Stimulated activated CD8-positive, alpha-beta memory T cell treated with anti-CD3 and anti-CD28 coated beads, Interleukin-7, amount 100 ng/mL, for 48 hours (primary cell): ENCODE data around the gene HCN4.

Experiments used
- DNase-seq, 2 donors: peaks; one replicate each; pipeline ENCODE4 v3.0.0-alpha.2; 2020; ENCODE audit warnings: low read depth in 1 of 2; ENCODE audit errors: extremely low read depth in 1 of 2

Gene HCN4

DNA sequence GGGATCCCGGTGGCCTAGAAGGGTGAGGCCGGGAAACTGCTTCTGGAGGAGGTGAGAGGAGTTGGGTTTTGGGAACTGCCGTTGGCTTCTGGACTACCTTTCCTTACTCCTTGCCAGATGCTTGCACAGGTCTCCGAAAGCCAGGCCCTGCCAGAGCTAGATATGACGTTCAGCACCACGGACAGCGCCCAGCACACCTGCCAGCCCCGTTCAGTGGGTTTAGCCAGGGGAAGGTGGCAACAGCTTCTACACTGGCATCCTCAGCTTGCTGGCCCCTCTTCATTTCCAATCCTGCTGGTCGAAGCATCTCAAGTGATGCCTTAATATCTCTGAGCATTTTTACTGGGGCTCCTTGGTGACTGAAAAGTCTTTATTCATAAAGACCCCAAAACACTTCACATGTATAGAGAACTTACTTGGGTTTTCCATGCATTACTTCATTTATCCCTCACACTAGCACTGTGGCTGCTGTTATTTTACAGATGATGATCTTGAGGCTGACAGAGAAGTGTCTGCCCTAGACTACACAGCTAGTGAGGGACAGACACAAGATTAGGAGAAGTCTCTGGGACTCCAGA, 21.9 kb downstream of the HCN4 start:
- DNase-seq, result peak in 1 of 2 donors; percentile 5

DNA sequence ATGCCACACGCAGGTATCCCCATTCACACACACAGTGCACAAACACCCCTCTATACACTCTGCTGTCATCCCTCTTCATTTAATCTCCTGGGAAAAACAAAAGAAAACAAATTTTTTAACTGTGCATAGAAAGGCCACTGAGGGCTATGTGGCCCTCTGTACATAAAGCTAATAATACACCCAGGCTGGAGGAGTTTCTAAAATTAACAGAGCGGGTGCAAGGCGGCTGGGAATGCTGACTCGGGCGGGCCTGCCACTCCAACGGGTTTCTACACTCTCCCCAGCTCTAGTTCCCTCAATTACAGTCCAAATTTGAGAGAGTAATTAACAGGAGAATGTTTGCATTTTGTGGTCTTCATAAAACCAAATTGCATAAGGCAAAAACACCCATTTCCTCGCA, 23.1 kb downstream of the HCN4 start:
- no peak for DNase-seq

- DNase-seq, result no peak
Observed at GRCh38 chr15:73344056-73344455, 24.7 kb downstream of the HCN4 start.

- DNase-seq, result no peak
Observed at GRCh38 chr15:73341886-73342600, 26.7 kb downstream of the HCN4 start.

DNA sequence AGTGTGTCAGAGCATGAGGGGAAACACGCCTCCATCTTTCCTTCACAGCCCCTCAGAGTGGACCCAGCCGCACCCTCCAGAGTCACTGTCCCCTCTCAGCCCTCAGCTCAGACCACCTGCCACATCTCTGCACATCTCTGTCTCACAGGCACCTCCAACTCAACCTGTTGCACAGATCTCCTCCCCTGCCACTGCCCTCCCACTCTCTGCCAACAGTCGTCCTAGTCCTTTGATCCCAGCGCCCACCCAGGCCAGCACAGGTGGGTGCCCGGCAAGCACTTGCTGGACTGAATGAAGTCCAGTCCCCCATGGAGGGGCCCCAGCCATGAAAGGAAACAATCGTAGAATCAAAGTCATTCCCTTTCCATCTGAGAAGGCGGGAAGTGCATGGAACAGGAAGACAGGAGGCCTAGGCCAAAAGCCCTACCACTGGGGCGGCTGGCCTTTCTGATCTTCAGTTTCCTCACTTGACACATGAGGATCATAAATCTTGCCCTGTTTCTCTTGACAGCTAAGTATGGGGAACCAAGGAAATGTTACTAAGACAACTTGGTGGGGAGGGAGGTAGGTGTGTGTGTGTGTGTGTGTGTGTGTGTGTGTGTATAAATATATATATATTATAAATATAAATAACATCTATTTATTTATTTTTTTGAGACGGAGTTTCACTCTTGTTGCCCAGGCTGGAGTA, 28.1 kb downstream of the HCN4 start:
- no peak for DNase-seq

- DNase-seq, result no peak
Observed at GRCh38 chr15:73338606-73339374, 30.0 kb downstream of the HCN4 start.

GRCh38 chr15:73338058-73338457, 30.7 kb downstream of the HCN4 start:
- DNase-seq, result no peak

DNA sequence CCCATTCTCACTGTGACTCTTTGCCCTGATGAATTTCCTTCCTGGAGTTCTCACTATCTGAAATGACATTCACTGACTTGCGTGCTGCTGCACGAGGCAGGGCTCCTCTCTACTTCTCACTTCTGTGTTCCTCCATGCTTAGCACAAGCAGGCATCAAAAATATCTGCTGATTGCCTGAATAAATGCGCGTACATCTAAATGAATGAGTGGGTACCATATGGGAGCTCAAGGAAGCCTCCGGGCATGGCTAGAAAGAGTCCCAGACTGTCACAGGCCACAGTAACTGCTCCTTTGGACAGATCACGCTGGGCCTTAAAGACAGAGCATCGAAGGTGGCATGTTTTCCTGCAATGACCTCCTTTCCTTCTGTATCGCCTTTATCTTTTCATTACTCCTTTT, 31.6 kb downstream of the HCN4 start:
- DNase-seq, result no peak

GRCh38 chr15:73336756-73337155, 32.0 kb downstream of the HCN4 start:
- no peak for DNase-seq

- no peak for DNase-seq
Observed at GRCh38 chr15:73335471-73335870, 33.3 kb downstream of the HCN4 start.

DNA sequence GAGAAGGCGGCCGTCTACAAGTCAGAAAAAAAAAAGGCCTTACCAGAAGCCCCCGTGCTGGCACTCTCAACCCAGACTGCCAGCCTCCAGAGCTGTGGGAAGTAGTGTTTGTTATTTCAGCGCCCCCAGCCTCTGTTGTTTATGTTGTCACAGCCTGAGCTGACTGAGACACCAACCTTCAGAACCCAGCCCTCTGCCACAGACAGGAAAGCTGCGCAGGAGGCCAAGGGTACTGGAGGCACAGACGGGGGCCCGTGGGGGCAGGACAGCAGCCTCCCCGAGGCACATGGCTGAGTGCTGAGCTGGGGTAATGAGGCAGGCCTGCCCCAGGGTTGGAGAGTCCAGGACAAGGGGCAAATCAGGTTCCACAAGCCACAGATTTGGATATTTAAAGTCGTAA, 33.7 kb downstream of the HCN4 start:
- no peak for DNase-seq

- DNase-seq, result no peak
Observed at GRCh38 chr15:73334086-73334485, 34.7 kb downstream of the HCN4 start.

GRCh38 chr15:73333001-73333400, 35.8 kb downstream of the HCN4 start:
- DNase-seq, result no peak

GRCh38 chr15:73331991-73332925, 36.5 kb downstream of the HCN4 start:
- no peak for DNase-seq

DNA sequence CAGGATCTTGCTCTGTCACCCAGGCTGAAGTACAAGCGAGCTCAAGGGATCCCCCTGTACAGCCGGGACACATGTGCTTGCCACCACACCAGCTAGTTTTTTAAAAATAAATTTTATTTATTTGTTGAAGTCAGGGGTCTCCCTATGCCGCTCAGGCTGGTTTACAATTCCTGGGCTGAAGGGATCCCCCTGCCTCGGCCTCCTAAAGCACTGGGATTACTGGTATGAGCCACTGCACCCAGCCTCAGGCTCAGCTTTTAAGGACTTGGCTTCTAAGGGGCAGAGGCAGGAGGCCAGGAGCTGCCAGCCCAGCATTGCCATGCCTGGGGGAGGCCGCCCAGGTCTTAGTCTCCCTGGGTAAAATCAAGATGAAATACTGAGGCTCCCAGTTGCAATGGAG, 37.3 kb downstream of the HCN4 start:
- DNase-seq, result no peak

GRCh38 chr15:73330206-73331051, 38.3 kb downstream of the HCN4 start:
- DNase-seq, result no peak

DNA sequence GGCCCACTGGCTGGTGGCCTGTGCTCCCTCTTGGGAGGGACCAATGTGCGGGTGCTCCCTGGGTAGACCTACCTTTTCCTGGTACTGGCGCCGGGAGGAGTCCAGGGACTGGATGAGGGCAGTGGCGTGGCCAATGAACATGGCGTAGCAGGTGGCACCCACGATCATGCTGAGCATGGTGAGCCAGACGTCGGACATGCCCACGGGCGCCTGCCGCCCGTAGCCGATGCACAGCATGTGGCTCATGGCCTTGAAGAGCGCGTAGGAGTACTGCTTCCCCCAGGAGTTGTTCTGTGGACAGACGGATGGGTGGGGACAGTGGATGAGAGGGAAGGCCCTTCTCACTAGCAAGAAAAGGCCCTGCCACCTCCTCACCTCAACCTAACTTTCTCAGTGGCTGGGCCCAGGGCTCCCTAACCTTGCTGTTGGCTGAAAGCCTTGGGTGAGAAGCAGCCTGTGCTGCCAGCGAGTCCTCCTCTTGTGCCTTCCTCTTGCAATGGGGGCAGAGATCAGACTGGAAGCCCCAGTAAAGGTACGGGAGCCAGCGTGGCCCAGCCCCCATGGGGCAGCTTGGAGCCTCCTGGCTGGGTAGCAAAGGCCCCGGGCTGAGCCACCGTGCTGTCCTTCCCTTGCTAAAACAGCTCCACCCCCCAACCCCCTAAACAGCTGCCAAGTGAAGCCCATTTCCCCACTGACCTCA, 39.1 kb downstream of the HCN4 start:
- no peak for DNase-seq

- DNase-seq, result no peak
Observed at GRCh38 chr15:73328981-73329380, 39.8 kb downstream of the HCN4 start.
